ENCODE data around the gene GLI3. TPM values are rescaled to one million over a fixed set of nuclear protein-coding genes. Genes with fewer than 3 reads are reported as not detected.

GLI3 gene
- total and polyA plus RNA-seq, 2 donors (not counting 1 experiment from before 2014, with no cell fraction given) = 6.4 to 6.5 TPM

- H2AFZ ChIP-seq (ENCODE audit: low read length) = no peak overlapping the region
- TF ChIP-seq EZH2 (IDR thresholded peaks at IDR 0.05; ENCODE audit: low read length, missing control alignments) (no peak), CTCF (conservative IDR thresholded peaks at IDR 0.05 in 1 of 2, IDR thresholded peaks at IDR 0.05 in 1 of 2; ENCODE audit: low read depth in 1 of 2, low read length in 2 of 2) (no peak)
- H3K4me2 ChIP-seq (ENCODE audit: extremely low read depth, insufficient read depth, low read length) = no peak overlapping the region
- no peaks in the 10 kb centered on the region for H3K9me3 ChIP-seq (ENCODE audit: control insufficient read depth, insufficient read depth, low read depth, low read length)
- H3K36me3 ChIP-seq (ENCODE audit: control insufficient read depth, insufficient read depth, low read length) = peaks cover 3% of the 10 kb centered on the region
- H3K27ac ChIP-seq (ENCODE audit: insufficient read depth, low read length) = no peak overlapping the region
- H3K4me3 ChIP-seq (replicated peaks in 1 of 4; ENCODE audit: control extremely low read depth in 1 of 4, insufficient read depth in 1 of 4, low read depth in 3 of 4, low read length in 4 of 4) = no peak overlapping the region
- H3K27me3 ChIP-seq (ENCODE audit: control insufficient read depth, insufficient read depth, low read length) = no peaks in the 10 kb centered on the region
- no peaks in the 10 kb centered on the region for H3K4me1 ChIP-seq (ENCODE audit: control insufficient read depth, extremely low read depth, insufficient read depth, low read length)
- DNase-seq (ENCODE audit: low read depth in 2 of 2) = no peak
- no peaks in the 10 kb centered on the region for H3K79me2 ChIP-seq (ENCODE audit: control insufficient read depth, insufficient read depth, low read length)
- no peak overlapping the region for H3K9ac ChIP-seq (ENCODE audit: insufficient read depth, low read length)
- no peaks in the 10 kb centered on the region for H4K20me1 ChIP-seq (ENCODE audit: control insufficient read depth, extremely low read depth, insufficient read depth, low read length)
Measured at GRCh38 chr7:42029405-42029804, 207.6 kb downstream of the GLI3 start.

- Histone ChIP-seq H3K4me3 (replicated peaks in 1 of 4; ENCODE audit: control extremely low read depth in 1 of 4, insufficient read depth in 1 of 4, low read depth in 3 of 4, low read length in 4 of 4) (no peak overlapping the region), H3K9me3 (ENCODE audit: control insufficient read depth, insufficient read depth, low read depth, low read length) (no peaks in the 10 kb centered on the region), H2AFZ (ENCODE audit: low read length) (no peak overlapping the region), H3K79me2 (ENCODE audit: control insufficient read depth, insufficient read depth, low read length) (no peaks in the 10 kb centered on the region), H3K4me1 (ENCODE audit: control insufficient read depth, extremely low read depth, insufficient read depth, low read length) (peaks cover 6% of the 10 kb centered on the region), H3K4me2 (ENCODE audit: extremely low read depth, insufficient read depth, low read length) (no peak overlapping the region), H3K9ac (ENCODE audit: insufficient read depth, low read length) (no peak overlapping the region), H3K27me3 (ENCODE audit: control insufficient read depth, insufficient read depth, low read length) (no peaks in the 10 kb centered on the region), H3K36me3 (ENCODE audit: control insufficient read depth, insufficient read depth, low read length) (peaks cover 2% of the 10 kb centered on the region), H3K27ac (ENCODE audit: insufficient read depth, low read length) (no peak overlapping the region), H4K20me1 (ENCODE audit: control insufficient read depth, extremely low read depth, insufficient read depth, low read length) (no peaks in the 10 kb centered on the region)
- DNase-seq (ENCODE audit: low read depth in 2 of 2) = no peak
- TF ChIP-seq CTCF (conservative IDR thresholded peaks at IDR 0.05 in 1 of 2, IDR thresholded peaks at IDR 0.05 in 1 of 2; ENCODE audit: low read depth in 1 of 2, low read length in 2 of 2) (no peak), EZH2 (IDR thresholded peaks at IDR 0.05; ENCODE audit: low read length, missing control alignments) (no peak)
Measured at GRCh38 chr7:42027521-42027920, 209.5 kb downstream of the GLI3 start.

- Histone ChIP-seq H2AFZ (ENCODE audit: low read length) (no peak overlapping the region), H3K9me3 (ENCODE audit: control insufficient read depth, insufficient read depth, low read depth, low read length) (no peaks in the 10 kb centered on the region), H4K20me1 (ENCODE audit: control insufficient read depth, extremely low read depth, insufficient read depth, low read length) (no peaks in the 10 kb centered on the region), H3K27ac (ENCODE audit: insufficient read depth, low read length) (no peak overlapping the region), H3K9ac (ENCODE audit: insufficient read depth, low read length) (no peak overlapping the region), H3K4me3 (replicated peaks in 1 of 4; ENCODE audit: control extremely low read depth in 1 of 4, insufficient read depth in 1 of 4, low read depth in 3 of 4, low read length in 4 of 4) (no peak overlapping the region), H3K36me3 (ENCODE audit: control insufficient read depth, insufficient read depth, low read length) (peaks cover 2% of the 10 kb centered on the region), H3K4me1 (ENCODE audit: control insufficient read depth, extremely low read depth, insufficient read depth, low read length) (peaks cover 6% of the 10 kb centered on the region), H3K79me2 (ENCODE audit: control insufficient read depth, insufficient read depth, low read length) (no peaks in the 10 kb centered on the region), H3K27me3 (ENCODE audit: control insufficient read depth, insufficient read depth, low read length) (no peaks in the 10 kb centered on the region), H3K4me2 (ENCODE audit: extremely low read depth, insufficient read depth, low read length) (no peak overlapping the region)
- TF ChIP-seq EZH2 (IDR thresholded peaks at IDR 0.05; ENCODE audit: low read length, missing control alignments) (no peak), CTCF (conservative IDR thresholded peaks at IDR 0.05 in 1 of 2, IDR thresholded peaks at IDR 0.05 in 1 of 2; ENCODE audit: low read depth in 1 of 2, low read length in 2 of 2) (no peak)
- DNase-seq (ENCODE audit: low read depth in 2 of 2) = no peak
Measured at GRCh38 chr7:42026622-42027197, 210.3 kb downstream of the GLI3 start.

Measured in fibroblast of lung (primary cell).